Suprapubic skin (tissue), 4 donors: ENCODE data around the gene CCM2. TPM values are rescaled to one million over a fixed set of nuclear protein-coding genes. Genes with fewer than 3 reads are reported as not detected.
A peak's percentile ranks its signal among the peaks of the same experiment; 100 is the strongest.

Source experiments
- DNase-seq, 2 donors: peaks; one replicate each; pipeline ENCODE4 v3.0.0-alpha.2; 2019; ENCODE audit warnings: low spot score in 2 of 2
- H3K27ac ChIP-seq: fragments of 200-600 bp; sonication (generic); one replicate; pipeline ENCODE4 v1.5.1; 2019
- H3K27me3 ChIP-seq: fragments of 200-600 bp; sonication (generic); one replicate; pipeline ENCODE4 v1.5.1; 2019
- H3K36me3 ChIP-seq: fragments of 200-600 bp; sonication (generic); one replicate; pipeline ENCODE4 v1.5.1; 2019
- H3K4me1 ChIP-seq: fragments of 200-600 bp; sonication (generic); one replicate; pipeline ENCODE4 v1.5.1; 2019
- H3K4me3 ChIP-seq: fragments of 200-600 bp; sonication (generic); one replicate; pipeline ENCODE4 v1.5.1; 2019; ENCODE audit warnings: mild to moderate bottlenecking
- H3K9me3 ChIP-seq: fragments of 200-600 bp; sonication (generic); one replicate; pipeline ENCODE4 v1.5.1; 2019
- CTCF ChIP-seq, 2 donors: fragments of 200-600 bp in 1 of 2; fragments of 450-650 bp in 1 of 2; sonication (generic) in 1 of 2; IDR thresholded peaks; one replicate each; pipeline ENCODE4 v1.5.1; 2016 to 2019; ENCODE audit warnings: antibody characterized with exemption in 2 of 2, mild to moderate bottlenecking in 1 of 2, moderate library complexity in 1 of 2
- EP300 ChIP-seq: sonication (generic); formaldehyde crosslinking; IDR thresholded peaks from one replicate; pipeline ENCODE4 v1.6.1; 2017; ENCODE audit warnings: antibody characterized with exemption
- POLR2A ChIP-seq, 2 donors: fragments of 450-650 bp; IDR thresholded peaks; one replicate each; pipeline ENCODE4 v1.6.1; 2017; ENCODE audit warnings: antibody characterized with exemption in 2 of 2, mild to moderate bottlenecking in 2 of 2, moderate library complexity in 2 of 2
- POLR2AphosphoS5 ChIP-seq, 3 donors: sonication (generic); formaldehyde crosslinking; IDR thresholded peaks; one replicate each; pipeline ENCODE4 v1.6.1; 2017; ENCODE audit warnings: antibody characterized with exemption in 3 of 3
- WGBS: methylation state at CpG from one replicate; pipeline ENCODE4 v1.1.5; 2018; 5-methylcytosine and 5-hydroxymethylcytosine counted together
- total RNA-seq, 4 donors: library from RNA; depleted of rRNA; stranded (reverse); fragments of >200 nt; gene quantifications; one replicate each; pipeline ENCODE4 v1.1.0, GENCODE V29; 2016

The CCM2 gene
- total RNA-seq, 4 donors from 2014 or later: 34.3 to 42.3 (median 35.9) TPM

- Histone ChIP-seq H3K27me3 (peaks cover 5% of the 10 kb centered on the region), H3K4me1 (peaks cover 18% of the 10 kb centered on the region)
These were observed 114.9 kb downstream of the CCM2 start for GRCh38 chr7:45114926-45115325.

DNA sequence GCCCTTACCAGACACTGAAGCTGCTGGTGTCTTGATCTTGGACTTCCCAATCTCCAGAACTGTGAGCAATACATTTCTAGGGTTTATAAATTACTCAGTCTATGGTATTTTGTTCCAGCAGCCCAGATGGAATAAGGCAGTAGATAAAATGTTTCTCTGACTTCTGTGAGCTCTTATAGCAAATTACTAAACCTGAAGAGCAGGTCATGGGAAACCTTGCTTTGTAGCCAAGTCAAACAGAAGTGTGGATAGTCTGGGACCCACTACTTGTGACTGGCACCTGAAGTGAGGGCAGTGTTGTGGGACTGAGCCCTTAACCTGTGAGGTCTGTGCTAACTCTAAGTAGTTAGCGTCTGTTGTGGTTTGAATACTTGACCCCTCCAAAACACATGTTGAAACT lies 116.0 kb downstream of the CCM2 start:
- peaks cover 6% of the 10 kb centered on the region for H3K4me1 ChIP-seq
- no CpG with 5 or more reads among the region's 1 CpG for WGBS
- no peaks in the 10 kb centered on the region for H3K36me3 ChIP-seq
- DNase-seq: no peak
- H3K9me3 ChIP-seq: no peaks in the 10 kb centered on the region
- H3K27ac ChIP-seq: no peak overlapping the region
- H3K4me3 ChIP-seq: no peak overlapping the region
- TF ChIP-seq POLR2AphosphoS5 (IDR thresholded peaks at IDR 0.05) (no peak), CTCF (IDR thresholded peaks at IDR 0.05) (no peak), EP300 (no peak), POLR2A (IDR thresholded peaks at IDR 0.05) (no peak)
- H3K27me3 ChIP-seq: peaks cover 5% of the 10 kb centered on the region

More at GRCh38 chr7:45114926-45115325, 114.9 kb downstream of the CCM2 start:
- no peaks in the 10 kb centered on the region for H3K36me3 ChIP-seq
- TF ChIP-seq EP300: no peak
- no peak for TF ChIP-seq CTCF (IDR thresholded peaks at IDR 0.05)
- TF ChIP-seq POLR2AphosphoS5 (IDR thresholded peaks at IDR 0.05): no peak
- no peak for TF ChIP-seq POLR2A (IDR thresholded peaks at IDR 0.05)
- no peak overlapping the region for H3K27ac ChIP-seq
- H3K9me3 ChIP-seq: no peaks in the 10 kb centered on the region
- no peak for DNase-seq
- H3K4me3 ChIP-seq: no peak overlapping the region

GRCh38 chr7:45117582-45117981 lies 117.6 kb downstream of the CCM2 start:
- H3K4me3 ChIP-seq: no peak overlapping the region
- H3K27me3 ChIP-seq: peaks cover 5% of the 10 kb centered on the region
- 64% methylated on average over 3 of the region's 4 CpGs for WGBS
- H3K27ac ChIP-seq: no peak overlapping the region
- TF ChIP-seq CTCF (IDR thresholded peaks at IDR 0.05) (no peak), EP300 (no peak), POLR2AphosphoS5 (IDR thresholded peaks at IDR 0.05) (no peak), POLR2A (IDR thresholded peaks at IDR 0.05) (no peak)
- no peaks in the 10 kb centered on the region for H3K4me1 ChIP-seq
- peak in 1 of 2 donors; percentile 73 for DNase-seq
- no peaks in the 10 kb centered on the region for H3K9me3 ChIP-seq
- no peaks in the 10 kb centered on the region for H3K36me3 ChIP-seq

DNA sequence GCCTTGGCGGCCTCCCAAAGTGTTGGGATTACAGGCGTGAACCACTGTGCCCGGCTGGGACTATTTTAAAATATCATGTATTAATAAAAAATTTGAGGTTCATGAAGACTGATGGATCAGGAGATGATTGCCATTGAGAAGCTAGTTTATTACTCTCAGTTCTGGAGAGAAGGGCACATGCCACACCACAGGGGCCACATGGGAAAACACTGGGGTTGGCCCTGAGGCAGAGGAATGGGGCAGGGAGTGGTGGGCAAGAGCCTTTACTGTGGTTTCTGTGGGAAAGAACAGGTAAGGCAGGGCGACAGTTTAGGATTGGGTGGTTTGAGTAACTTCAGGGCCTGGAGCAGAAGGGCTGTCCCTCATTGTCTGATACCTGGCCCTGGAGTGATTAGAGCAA lies 118.3 kb downstream of the CCM2 start:
- H3K27me3 ChIP-seq: peaks cover 5% of the 10 kb centered on the region
- no peak overlapping the region for H3K4me3 ChIP-seq
- no peak for TF ChIP-seq POLR2AphosphoS5 (IDR thresholded peaks at IDR 0.05)
- no peak for TF ChIP-seq CTCF (IDR thresholded peaks at IDR 0.05)
- TF ChIP-seq EP300: no peak
- H3K4me1 ChIP-seq: no peaks in the 10 kb centered on the region
- no peak for DNase-seq
- no peaks in the 10 kb centered on the region for H3K9me3 ChIP-seq
- H3K27ac ChIP-seq: no peak overlapping the region
- WGBS: 84% methylated on average over 4 of the region's 4 CpGs
- no peaks in the 10 kb centered on the region for H3K36me3 ChIP-seq

DNA sequence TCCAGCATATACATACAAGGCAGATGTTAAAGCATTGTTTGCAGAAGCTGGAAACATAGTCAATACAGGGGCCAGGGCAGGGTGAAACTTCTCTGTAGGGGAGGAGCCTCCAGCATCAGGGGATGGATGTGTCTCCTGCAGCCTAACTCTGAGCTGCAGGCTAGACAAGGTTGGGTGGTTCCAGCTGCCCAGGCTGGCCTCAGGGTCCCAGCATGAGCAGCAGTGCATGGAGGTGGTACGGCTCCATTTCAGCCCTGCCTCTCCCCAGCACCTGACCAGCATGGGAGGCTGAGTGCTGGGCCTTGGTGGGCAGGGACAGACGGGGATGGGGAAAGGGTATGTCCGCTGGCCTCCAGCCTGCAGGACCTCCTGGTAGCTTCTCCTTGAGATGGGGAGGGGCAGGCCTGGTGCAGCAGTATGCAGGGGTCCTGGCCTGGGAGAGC lies 118.9 kb downstream of the CCM2 start:
- 86% methylated on average over 2 of the region's 3 CpGs for WGBS
- no peak overlapping the region for H3K4me3 ChIP-seq
- H3K27ac ChIP-seq: no peak overlapping the region

More for the DNA sequence above, 118.9 kb downstream of the CCM2 start:
- DNase-seq: no peak
- H3K36me3 ChIP-seq: no peaks in the 10 kb centered on the region
- H3K27me3 ChIP-seq: peaks cover 5% of the 10 kb centered on the region
- no peak for TF ChIP-seq POLR2AphosphoS5 (IDR thresholded peaks at IDR 0.05)
- TF ChIP-seq CTCF (IDR thresholded peaks at IDR 0.05): no peak
- no peak for TF ChIP-seq EP300
- TF ChIP-seq POLR2A (IDR thresholded peaks at IDR 0.05): no peak
- H3K9me3 ChIP-seq: no peaks in the 10 kb centered on the region
- H3K4me1 ChIP-seq: no peaks in the 10 kb centered on the region
